GM19099 (cell line): Measurements from ENCODE around the gene ATN1.
A peak's percentile ranks its signal among the peaks of the same experiment; 100 is the strongest.

ENCODE experiments used
- POLR2A ChIP-seq: IDR thresholded peaks from 3 replicates; pipeline ENCODE4 v1.6.1; 2011; ENCODE audit warnings: low read depth; ENCODE audit not compliant: insufficient read length; ENCODE audit errors: extremely low read depth

Gene ATN1

DNA sequence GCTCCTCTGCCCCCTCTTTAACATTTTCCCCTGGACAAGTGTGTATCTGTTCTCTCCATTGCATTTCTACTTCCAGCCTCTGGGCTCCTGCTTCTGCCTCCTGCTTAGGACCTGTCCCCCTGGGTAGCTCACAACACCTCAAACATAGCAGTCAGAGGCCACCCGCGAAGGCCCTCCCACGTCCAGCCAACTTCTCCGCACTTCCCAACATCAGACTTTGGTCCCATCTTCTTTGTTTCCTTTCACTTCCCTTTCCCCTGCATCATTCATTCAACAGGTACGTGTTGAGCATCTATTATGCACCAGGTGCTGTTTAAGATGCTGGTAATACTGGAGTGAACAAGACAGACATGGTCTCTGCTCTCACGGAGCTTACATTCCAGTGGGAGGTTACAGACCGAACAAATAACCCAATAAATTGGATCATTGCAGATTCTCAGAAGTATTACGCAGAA is 19.2 kb downstream of the ATN1 start:
- TF ChIP-seq POLR2A = no peak

DNA sequence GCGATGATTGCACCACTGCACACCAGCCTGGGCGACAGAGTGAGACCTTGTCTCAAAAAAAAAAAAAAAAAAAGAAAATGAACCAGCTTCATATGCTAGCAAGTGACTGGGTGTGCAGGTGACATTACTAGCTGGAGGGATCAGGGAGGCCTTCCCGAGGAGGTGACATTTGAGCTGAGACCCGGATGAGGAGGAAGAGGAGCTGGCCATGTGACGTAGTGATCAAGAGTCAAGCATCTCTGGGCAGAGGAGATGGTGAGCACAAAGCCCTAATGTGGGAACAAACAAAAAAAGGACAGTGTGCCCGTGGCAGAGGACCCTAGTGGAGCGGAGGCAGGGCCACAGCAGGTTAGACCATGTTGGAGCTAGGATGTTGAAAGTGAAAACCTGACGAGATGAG is 19.9 kb downstream of the ATN1 start:
- TF ChIP-seq POLR2A = no peak

DNA sequence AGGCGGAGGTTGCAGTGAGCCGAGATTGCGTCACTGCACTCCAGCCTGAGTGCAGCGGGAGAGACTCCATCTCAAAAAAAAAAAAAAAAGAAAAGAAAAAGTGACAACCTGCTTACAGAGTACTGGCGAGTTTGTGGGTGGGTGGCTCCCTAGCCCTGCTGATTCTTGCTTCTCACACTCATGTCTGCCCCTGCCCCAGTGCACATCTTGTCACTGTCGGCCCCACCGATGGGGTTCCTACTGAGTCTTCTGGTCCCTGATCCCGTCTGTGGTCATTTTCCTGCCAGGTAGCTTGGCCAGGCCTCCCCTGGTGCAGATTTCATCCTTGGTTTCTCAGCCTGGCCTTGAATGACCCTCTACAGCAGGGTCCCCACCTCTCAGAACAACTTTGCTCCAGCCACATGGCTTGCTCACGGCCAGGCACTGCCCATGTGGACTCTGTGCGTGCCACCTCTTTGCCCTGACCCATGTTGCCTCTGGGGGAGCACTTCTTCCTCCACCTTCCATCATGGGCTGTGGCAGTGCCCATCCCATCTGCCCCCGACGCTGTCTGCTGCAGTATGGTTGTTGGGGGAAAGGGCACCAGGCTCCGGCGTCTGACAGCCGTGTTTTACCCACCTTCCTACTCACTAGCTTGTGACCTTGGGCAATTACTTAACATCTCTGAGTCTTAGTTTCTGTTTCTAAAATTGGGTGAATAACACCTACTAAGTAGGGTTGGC is 21.3 kb downstream of the ATN1 start:
- TF ChIP-seq POLR2A = no peak

DNA sequence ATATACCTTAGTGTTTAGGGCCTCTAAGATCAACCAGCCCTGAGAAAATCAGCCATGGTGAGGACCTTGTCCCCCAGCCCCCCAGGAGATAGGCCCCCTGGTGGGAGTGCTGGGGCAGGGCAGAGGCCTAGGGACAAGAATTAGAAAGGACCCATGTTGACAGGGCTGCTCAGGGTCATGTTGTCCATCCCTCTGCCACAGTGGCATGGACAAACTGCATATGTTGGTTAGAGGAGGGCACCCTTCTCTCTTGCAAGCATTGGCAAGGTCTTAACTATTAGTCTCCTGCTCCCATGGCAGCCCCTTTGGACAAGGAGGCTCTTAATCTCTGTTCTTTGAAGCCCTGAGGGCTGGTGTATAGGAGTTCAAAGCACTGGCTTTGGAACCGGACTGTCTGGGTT is 22.6 kb downstream of the ATN1 start:
- no peak for TF ChIP-seq POLR2A

DNA sequence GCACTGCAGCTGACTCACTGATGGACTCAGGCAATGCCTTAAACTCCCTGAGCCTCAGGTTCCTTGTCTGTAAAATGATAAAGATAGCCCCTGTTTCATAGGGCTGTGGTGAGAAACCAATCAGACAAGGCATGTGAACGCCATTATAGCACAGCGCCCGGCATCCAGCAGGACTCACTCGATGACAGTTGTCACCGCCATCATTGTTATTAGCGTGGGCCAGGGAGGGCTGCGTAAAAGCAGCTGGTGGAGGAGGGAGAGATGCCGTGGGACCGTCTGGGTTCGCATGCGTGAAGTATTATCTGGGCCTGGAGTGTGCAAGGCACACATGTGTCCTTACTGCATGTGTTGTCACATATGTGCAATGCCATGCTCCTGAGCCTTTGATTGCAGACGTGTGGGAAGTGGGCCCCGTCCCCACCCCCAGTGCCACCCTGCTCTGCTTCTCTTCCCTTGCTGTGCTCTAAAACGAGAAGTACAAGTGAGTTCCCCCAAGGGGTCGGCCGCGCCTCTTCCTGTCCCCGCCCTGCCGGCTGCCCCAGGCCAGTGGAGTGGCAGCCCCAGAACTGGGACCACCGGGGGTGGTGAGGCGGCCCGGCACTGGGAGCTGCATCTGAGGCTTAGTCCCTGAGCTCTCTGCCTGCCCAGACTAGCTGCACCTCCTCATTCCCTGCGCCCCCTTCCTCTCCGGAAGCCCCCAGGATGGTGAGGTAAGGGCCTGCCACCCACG is 23.2 kb downstream of the ATN1 start, which contains the start of gene PTPN6:
Gene PTPN6 (plus strand): TSS at position 546 of the 730 bp plus-strand sequence. CDS start 157 bp downstream, at position 703.
- peak; percentile 96 for TF ChIP-seq POLR2A

DNA sequence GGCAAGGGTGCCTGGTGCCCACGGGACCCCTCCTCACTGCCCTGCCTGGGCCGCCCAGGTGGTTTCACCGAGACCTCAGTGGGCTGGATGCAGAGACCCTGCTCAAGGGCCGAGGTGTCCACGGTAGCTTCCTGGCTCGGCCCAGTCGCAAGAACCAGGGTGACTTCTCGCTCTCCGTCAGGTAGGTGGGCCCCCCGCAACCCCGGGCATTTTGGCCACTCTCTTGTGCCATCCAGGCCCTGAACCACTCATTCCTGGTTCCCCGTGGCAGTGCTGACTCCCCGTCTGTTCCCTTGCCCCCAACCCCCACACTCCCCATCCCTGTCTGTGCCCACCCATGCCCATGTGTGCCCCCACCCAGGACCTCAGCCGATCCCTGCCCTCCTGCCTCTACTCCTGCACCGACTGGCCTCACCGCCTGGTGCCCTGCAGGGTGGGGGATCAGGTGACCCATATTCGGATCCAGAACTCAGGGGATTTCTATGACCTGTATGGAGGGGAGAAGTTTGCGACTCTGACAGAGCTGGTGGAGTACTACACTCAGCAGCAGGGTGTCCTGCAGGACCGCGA is 23.9 kb downstream of the ATN1 start:
- TF ChIP-seq POLR2A = no peak

DNA sequence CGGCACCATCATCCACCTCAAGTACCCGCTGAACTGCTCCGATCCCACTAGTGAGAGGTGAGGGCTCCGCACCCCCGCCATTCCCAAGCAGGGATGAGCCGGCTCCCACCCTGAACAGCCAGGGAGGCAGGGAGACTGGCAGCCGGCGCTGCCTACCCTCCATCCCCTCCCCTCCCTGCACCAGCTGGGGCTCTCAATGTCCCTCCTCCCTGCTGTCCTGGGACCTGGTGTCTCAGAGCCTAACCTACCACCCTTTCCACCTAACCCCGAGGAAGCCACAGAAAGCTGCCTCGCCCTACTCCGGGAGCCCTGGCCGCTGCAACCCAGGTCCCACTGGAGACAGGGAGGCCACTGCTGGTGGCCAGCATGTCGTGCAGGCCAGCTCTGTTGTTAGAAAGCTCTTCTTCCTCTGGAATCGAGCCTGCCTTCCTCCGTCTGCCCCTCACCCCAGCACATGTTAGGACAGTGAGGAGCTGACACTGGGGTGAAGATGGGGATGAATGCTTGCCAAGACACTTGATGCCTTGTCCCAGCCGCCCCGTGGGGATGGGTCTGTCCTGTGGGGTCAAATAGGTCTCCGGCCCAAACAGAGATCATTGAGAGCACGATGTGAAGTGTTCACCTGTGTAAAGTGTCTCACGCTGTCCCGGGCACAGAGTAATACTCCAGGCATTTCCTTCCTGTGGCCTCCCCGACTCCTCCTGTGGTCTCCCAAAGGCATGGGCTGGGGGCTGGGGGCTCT is 24.5 kb downstream of the ATN1 start:
- TF ChIP-seq POLR2A = peak; percentile 57

DNA sequence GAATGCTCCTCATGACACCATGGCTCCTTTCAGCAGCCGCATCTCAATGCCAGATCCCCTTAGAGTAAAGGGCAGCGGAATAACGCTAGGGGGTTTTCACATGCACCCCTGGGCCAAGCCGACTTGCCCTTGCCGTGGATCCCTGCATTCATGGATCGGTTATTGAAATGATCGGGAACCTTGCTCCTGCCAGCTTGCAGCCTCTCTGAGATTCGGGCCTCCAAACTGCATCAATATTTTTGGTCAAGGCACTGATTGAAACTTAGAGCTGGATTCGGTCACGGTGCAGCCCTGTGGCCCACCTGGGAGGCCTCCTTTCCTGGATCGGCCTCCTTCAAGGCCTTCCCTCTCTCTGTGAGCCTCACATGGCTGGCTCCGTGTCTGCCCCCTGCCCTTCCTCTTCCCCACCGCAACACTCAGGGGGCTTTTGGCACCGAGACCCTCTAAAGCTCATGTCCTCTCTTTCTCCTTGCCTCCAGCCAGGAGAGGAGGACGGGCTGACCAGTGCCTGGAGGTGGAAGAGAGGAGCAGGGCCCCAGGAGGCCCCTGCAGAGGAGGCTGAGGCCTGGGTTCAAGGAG is 25.2 kb downstream of the ATN1 start:
- TF ChIP-seq POLR2A = no peak

DNA sequence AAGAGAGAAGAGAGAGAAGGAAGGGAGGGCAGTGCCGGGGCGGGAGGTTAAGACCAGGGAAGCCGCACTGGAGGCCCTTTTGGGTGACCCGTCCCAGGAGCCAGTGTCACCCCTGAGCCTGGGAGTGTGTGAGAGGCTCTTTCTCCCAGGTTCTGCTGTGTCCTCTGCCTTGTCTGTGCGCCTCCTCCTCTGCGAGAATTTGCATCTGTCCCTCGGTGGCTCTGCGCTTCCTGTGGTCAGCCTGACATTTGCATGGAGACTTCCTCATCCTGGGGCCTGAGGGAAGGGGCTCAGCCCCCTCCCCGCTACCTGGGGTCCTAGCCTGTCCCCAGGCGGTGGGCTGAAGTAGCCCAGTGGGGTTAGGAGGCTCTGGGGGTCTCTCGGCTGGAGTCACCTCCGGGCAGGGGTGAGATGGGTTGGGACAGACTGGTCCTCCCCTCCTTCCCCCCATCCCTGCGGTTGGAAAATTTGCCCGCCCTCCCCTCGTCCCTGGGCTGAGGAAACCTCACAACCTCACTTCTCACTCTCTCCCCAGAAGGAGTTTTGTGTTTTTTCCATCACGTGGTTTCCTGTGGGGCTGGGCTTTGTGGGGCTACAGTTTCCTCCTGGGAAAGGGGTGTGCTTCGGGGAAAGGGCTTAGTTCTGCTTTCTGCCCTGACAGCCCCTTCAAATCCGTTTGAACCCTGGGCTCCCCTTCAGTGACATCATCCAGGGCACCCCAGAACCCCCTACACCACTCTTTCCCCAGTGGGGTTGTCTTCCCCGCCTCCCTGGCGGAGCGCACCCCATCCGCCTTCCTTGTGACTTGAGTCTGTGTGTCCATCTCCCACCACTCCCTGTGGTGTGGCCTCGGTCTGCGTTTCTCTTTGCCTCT is 25.9 kb downstream of the ATN1 start:
- TF ChIP-seq POLR2A = peak; percentile 99

DNA sequence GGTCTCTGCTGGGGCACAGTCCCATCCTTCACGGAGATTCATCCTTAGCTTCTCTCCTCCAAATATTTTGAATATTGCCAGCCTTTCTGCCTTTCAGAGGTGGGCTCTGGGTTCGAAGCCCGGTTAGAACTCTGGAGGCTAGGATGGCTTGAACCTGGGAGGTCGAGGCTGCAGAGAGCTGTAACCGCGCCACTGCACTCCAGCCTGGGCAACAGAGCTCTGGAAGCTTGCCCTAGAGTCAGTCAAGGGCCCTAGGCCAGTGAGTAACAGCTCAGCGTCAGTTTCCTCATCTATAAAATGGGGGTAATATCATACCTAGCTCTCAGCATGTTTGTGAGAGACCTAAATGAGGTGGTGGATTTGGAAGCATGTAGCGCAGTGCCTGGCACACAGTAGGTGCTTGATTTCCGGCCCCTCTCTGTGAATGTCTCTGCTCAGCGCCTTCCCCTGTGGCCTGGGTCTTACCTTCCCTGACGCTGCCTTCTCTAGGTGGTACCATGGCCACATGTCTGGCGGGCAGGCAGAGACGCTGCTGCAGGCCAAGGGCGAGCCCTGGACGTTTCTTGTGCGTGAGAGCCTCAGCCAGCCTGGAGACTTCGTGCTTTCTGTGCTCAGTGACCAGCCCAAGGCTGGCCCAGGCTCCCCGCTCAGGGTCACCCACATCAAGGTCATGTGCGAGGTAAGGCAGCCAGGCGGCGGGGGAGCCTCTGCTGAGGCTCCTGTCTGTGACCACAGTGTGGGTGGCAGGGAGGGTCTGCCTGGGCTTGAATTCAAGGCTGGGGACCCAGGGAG is 26.8 kb downstream of the ATN1 start:
- TF ChIP-seq POLR2A = no peak

DNA sequence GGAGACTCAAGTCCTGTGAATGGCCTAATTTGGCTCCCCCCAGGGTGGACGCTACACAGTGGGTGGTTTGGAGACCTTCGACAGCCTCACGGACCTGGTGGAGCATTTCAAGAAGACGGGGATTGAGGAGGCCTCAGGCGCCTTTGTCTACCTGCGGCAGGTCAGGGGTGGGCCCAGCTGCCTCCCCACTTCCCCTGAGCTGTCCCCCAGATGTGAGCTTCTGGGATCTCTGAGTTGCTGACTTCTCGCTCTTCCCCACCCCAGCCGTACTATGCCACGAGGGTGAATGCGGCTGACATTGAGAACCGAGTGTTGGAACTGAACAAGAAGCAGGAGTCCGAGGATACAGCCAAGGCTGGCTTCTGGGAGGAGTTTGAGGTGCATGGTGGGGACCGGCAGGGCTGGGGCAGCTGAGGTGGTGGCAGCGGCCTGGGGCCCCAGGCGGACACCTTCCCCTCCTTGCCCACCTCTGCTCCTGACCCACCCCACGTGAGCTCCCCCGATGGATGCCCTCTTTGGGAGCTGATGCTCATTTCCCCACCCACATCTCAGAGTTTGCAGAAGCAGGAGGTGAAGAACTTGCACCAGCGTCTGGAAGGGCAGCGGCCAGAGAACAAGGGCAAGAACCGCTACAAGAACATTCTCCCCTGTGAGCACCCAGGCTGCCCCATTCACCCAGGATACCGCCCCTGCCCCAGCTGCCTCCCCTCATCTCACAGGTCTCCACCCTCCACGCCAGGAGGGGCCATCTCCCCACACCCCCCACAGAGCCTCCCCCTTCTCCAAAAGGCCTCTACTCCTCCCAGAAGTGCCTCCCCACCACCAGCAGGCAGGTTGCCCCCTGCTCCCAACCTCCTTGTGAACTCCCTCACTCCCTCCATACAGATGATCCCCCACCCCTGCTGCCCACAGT is 27.6 kb downstream of the ATN1 start:
- TF ChIP-seq POLR2A = peak; percentile 19

DNA sequence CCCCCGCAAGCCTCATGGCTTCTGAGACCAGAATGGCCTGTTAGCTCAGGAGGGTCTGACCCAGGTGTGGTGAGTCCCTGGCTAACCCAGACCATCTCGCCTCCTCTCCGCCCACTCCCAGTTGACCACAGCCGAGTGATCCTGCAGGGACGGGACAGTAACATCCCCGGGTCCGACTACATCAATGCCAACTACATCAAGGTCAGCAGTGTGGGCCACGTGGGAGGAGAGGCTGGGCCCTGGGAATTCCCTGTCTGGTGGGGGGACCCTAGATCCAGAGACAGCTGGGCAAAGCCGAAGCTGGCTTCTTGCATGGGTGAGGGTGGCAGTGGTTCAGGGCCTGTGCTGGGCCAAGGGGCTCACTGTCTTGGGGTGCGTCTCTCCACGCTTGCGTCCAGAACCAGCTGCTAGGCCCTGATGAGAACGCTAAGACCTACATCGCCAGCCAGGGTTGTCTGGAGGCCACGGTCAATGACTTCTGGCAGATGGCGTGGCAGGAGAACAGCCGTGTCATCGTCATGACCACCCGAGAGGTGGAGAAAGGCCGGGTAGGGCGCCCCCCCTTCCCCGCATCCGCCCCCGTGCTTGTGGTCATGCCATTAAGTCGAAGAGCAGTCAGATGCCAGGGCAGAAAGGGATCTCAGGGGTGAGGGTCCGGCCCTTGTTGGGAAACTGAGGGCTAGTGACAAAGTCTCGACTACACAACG is 28.4 kb downstream of the ATN1 start:
- peak; percentile 22 for TF ChIP-seq POLR2A

DNA sequence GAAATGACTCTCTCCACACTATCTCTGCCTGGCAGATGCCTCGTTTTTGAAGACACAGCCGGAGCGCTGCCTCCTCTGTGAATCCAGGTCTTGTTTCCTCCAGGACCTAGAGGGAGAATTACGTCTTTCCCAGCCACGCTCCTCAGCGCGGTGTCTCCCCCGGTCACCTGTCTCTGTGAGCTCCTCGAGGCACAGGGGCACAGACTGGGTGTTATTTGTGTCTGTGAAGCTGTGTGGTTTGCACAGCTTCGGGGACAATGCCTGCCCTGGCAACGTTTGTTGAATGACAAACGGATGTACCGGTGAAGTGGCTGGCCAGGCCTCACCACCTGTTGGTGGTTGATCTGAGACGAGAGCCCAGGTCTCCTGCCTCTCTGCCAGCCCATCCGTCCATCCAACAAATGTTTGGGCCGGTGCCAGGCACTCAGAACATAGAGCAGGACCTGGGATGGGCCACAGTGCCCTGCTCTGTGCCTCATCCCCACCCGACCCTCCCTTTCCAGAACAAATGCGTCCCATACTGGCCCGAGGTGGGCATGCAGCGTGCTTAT is 29.5 kb downstream of the ATN1 start:
- no peak for TF ChIP-seq POLR2A
